ENCODE measurements around the gene LNX1.

LNX1 gene

DNA sequence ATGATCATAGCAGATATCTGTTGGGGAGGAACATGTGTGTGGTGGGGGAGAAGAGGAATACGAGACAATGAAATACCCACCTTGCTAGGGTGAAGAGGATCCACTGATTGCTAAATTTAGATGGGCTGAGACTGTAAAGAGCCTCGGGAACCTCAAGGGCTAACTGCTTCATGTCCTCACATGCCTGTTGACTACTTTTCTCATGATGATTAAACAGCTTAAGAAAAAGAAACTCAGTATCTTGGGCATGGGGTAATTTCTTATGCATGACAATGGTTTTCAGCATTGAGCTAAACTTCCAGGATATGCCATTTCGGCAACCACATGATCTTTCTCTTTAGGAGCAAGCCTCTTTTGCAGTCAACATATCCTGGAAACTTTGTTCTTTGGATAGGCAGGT is 3.9 kb upstream of the LNX1 start:
- no peak overlapping the region for H3K4me3 ChIP-seq (ENCODE audit: low read length)
- no peak for TF ChIP-seq CTCF (conservative IDR thresholded peaks at IDR 0.05; ENCODE audit: low read length)

DNA sequence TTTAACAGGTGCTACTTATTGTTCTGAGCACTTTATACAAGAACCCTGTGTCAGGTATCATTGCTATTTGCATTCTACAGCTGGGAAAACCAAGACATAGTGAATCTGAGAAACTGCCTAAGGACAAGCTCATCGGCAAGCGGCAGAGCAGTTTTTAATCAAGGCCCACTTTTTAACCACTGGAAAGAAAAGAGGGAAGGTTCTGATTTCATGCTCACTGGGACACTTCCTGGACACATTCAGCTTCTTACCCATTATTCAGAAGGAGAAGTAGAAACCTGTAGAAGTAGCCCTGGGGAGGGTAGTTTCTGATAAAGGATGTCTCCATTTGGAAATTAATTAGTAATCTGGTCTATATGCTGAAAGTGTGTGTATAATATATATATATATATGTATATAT is 2.5 kb upstream of the LNX1 start:
- no peak for DNase-seq (ENCODE audit: low read depth)
- TF ChIP-seq CTCF (conservative IDR thresholded peaks at IDR 0.05; ENCODE audit: low read length) = no peak
- no peak overlapping the region for H3K4me3 ChIP-seq (ENCODE audit: low read length)

More for the DNA sequence above, 3.9 kb upstream of the LNX1 start:
- no peak for DNase-seq (ENCODE audit: low read depth)

GRCh38 chr4:53592686-53593501 is 1.6 kb upstream of the LNX1 start:
- no peak for DNase-seq (ENCODE audit: low read depth)
- no peak for TF ChIP-seq CTCF (conservative IDR thresholded peaks at IDR 0.05; ENCODE audit: low read length)
- no peak overlapping the region for H3K4me3 ChIP-seq (ENCODE audit: low read length)

DNA sequence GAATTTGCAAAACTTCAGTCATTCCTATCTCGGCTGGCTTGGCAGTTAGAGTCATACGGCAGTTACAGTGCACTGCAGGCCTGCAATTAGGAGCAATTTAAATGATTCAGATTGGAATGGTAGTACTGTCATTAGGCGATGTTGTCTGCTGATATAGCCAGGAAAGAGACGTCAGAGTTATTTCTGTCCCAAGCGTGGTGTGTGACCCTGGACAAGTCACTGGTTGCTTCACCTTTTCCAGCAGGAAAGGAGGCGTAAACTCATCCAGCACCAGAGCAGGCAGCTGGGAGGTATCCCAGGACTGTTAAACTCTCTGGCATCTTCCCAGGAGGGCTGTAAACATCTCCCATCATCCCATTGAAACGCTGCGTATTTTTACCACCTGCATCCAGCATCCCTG is 836 bp upstream of the LNX1 start:
- no peak for DNase-seq (ENCODE audit: low read depth)
- H3K4me3 ChIP-seq (ENCODE audit: low read length) = no peak overlapping the region

DNA sequence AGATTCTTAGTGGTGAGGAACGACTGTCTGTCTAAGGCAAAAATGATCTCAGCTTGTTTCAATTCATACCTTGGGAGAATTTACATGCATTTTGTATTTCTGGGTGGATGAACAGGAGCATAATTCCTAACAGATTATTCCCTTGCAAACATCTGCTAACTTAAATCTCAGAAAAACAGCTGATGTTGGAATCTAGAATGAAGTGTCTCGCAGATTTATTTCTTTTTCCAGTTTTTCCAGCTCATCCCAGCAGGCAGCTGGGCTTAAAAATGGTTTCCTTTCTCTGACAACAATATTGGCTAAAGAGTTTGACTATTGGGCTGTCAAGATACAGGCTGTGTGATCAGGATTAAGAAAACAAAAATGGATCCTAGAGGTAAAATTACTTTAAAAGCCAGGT is 1.1 kb downstream of the LNX1 start:
- no peak for TF ChIP-seq CTCF (conservative IDR thresholded peaks at IDR 0.05; ENCODE audit: low read length)
- DNase-seq (ENCODE audit: low read depth) = peak; percentile 26

More for the DNA sequence above, 836 bp upstream of the LNX1 start:
- no peak for TF ChIP-seq CTCF (conservative IDR thresholded peaks at IDR 0.05; ENCODE audit: low read length)

DNA sequence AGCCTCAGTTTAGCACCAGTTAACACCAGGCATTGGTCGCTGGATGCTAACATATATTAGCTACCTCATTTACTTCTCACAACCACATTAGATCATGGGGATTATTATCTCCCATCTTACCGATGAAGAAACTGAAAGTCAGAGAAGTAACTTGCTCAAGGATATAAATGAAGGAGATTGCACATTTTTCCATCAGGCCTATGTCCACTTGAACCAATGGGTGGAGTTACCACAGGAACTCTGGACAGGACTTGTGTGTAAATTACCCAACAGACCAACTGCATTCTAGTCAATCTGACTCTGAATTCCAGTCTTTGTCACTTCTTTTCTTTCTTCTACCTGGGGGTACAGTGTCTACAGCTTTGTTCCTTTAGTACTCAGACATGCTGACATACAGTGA is 1.8 kb downstream of the LNX1 start:
- TF ChIP-seq CTCF (conservative IDR thresholded peaks at IDR 0.05; ENCODE audit: low read length) = no peak

More for the DNA sequence above, 1.1 kb downstream of the LNX1 start:
- no peak overlapping the region for H3K4me3 ChIP-seq (ENCODE audit: low read length)

GRCh38 chr4:53587135-53587534 is 4.2 kb downstream of the LNX1 start:
- TF ChIP-seq CTCF (conservative IDR thresholded peaks at IDR 0.05; ENCODE audit: low read length) = no peak
- no peak for DNase-seq (ENCODE audit: low read depth)
- no peak overlapping the region for H3K4me3 ChIP-seq (ENCODE audit: low read length)

More for the DNA sequence above, 1.8 kb downstream of the LNX1 start:
- peak; percentile 47 for DNase-seq (ENCODE audit: low read depth)
- H3K4me3 ChIP-seq (ENCODE audit: low read length) = no peak overlapping the region
